GM20431 (cell line): ENCODE data around the gene CCDC107.

Source experiments
- in situ Hi-C: fragments of 300-500 bp; cut with MseI, MboI; formaldehyde crosslinking; loops from one replicate; pipeline ENCODE4 v1.15.0; 2020; ENCODE audit warnings: low sequenced_read_pairs; ENCODE audit not compliant: unreplicated experiment

The CCDC107 gene

DNA sequence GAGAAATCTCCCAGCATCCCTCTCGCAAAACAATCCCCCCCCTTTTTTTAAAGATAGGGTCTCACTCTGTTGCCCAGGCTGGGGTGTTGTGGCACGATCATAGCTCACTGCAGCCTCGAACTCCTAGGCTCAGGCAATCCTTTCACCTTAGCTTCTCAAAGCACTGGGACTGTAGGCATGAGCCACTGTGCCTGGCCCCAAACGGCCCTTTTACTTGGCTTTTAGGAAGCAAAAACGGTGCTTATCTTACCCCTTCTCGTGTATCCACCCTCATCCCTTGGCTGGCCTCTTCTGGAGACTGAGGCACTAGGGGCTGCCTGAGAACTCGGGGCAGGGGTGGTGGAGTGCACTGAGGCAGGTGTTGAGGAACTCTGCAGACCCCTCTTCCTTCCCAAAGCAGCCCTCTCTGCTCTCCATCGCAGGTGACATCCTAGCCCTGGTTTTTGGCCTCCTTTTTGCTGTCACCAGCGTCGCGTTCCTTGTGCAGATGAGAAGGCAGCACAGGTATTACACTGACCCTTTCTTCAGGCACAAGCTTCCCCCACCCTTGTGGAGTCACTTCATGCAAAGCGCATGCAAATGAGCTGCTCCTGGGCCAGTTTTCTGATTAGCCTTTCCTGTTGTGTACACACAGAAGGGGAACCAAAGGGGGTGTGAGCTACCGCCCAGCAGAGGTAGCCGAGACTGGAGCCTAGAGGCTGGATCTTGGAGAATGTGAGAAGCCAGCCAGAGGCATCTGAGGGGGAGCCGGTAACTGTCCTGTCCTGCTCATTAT, 22.4 kb downstream of the CCDC107 start:
- in situ Hi-C loops: no loop called here

DNA sequence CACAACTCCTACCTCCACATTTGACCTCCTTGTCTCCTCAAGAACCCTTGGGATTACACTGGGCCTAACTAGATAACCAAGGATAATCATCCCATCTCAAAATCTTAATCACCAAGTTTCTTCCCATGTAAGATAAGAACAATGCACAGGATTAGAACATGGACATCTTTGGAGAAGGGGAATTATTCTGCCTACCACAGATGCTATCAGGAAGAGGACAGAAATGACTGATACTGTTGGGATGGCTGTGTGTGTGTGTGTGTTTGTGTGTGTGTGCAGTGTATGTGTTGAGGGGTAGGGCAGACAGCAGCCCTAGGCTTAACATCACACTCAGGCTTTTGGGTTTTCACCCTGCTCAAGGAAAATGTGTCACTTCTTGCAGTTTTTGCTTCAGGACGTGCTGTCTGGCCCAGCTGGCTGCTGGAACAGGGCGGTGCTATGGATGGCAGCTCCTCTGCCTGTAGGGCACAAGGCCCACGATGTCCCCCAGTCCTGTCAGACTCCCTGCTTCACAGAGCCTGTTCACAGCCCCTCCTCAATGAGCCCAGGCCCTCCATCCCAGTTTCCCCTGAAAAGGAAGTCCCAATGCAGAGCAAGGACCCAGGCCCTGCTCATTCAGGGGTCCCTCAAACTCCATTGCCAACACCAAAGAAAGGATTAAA, 23.4 kb downstream of the CCDC107 start:
- in situ Hi-C loops: no loop called here

DNA sequence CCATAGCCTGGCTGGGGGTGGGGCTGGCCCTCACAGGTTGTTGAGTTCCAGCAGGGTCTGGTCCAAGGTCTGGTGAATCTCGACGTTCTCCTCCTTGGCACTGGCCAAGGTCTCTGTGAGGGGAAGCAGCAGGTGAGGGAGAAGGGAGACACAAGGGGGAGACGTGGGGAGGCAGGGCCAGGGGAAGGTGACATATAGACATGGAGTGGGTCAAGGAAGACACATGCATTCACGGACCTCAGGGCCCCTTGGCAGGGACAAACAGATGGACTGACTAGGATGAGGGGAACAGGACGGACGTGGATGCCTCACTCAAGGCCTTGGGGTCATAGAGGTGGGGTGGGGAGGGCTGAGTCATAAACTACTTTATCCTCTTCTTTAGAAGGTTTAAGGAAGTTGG, 24.0 kb downstream of the CCDC107 start:
- in situ Hi-C loops: no loop called here

GRCh38 chr9:35682520-35683315, 24.6 kb downstream of the CCDC107 start:
- in situ Hi-C loops: no loop called here

DNA sequence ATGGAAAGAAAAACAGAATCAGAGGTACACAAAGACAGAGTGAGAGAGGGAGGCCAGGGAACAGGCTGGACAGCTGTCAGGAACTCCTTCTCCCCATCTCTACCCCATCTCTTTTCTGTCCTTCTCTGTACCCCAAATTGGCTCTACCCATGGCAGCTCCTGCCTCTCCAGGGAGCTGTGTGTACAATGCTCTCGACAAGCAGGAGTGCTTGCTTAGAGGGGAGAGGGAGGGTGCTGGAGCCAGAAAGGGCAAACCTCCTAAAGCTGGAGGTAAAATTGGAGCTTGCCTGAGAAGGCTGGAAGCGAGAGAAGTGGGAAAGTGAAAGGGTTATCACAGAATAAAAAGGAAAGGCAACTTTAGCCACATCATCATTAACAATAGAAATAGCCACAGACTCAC, 25.2 kb downstream of the CCDC107 start:
- in situ Hi-C loops: no loop called here

DNA sequence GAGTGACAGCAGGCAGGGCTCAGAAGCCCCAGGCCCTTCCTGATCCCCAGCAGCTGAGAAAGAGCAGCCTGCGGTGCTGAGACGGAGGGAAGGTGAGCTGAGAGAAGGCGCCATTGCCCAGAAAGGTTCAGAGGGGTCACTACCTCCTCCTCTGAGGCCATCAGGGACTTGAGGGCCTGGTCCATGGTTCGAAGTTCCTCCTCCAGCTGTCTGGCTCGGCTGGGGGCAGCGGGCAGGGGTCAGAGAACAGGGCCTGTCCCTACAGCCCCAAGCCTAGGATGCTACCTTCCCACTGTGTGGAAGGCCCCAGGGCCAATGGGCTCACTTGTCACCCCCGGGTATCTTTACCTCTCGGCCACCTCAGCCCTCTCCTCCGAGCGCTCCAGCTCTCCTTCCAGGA, 26.8 kb downstream of the CCDC107 start:
- in situ Hi-C loops: no loop called here

DNA sequence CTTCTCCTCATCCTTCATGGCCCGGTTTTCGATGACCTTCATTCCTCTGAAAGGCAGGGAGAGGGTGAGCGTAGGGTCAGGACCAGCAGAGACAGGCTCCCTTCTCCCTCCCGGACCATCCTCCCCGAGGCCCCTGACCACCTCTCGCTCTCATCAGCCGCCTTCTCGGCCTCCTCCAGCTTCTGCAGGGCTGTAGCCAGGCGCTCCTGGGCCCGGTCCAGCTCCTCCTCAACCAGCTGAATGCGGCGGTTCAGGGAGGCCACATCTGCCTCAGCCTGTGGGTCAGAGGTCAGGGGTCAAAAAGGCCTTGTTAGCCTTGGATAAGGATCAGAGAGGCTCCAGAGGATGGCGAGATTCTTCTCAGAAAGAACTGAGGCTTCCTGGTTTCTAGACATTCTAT, 27.4 kb downstream of the CCDC107 start:
- in situ Hi-C loops: no loop called here

DNA sequence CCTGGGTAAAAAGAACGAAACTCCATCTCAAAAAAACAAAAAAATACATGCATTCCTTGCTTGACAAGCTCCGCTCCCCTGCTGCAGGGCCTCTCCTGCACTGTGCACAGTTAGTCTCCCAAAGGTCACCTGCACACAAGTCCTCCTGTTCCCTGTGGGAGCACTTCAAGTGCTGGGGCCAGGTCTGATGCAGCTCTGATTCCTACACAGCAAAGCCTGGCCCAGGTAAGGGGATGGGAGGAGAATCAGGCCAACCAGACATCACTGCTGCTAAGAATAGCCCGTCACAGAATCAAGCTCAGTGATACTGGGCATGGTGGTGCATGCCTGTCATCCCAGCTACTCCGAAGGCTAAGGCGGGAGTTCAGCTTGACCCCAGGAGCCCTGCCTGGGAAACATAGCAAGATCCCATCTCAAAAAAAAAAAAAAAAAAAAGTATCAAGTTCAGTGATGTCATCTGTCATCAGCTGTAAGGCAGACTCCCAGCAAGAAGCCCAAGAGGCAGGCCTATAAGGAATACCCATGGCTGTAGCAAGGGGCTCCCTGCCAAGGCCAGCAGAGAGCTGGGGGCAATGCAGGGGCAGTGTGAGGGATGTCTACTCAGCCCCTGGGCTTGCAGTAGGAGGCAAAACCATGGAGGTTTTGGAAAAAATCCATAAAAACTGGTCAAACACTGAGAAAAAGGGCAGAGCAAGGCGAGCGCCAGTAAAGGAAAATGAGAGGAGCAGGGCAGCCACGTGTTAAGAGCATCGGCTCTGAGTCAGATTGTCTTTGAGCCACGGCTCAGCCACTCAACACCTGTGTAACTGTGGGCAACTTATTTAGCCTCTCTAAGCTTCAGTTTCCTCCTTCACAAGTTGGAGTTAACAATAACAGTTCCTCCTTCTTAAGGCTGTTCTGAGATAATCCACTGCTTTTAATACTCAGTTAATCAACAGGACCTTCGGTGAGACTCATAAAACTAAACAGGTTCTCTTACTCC, 28.4 kb downstream of the CCDC107 start:
- in situ Hi-C loops: no loop called here

- in situ Hi-C loops: no loop called here
Measured at GRCh38 chr9:35687306-35687705, 29.2 kb downstream of the CCDC107 start.

DNA sequence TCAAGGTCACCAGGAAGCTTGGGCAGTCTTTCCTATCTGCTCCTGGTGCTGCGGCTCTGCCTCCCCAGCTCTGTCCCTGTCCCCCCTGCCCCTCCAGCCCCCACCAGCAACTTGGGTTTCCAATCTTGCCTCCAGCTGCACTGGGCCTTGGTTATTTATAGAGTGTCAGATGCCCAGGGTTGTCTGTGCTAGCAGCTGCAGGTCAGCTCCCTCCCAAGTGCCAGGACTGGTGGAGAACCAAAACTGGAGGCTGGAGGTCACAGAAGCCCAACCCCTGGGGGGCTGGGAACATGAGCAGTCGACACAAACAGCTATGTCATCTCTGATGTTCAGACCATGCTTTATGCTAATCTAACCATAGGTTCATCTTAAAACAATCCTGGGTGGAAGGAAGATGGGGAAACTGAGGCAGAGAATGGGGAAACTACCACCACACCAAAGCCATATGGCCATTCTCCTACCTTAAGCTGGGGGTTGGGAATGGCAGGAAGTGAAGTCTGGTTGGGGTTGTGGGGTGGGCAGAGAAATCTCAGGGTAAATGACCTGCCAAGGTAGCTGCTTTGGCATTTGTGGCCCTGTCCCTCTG, 30.0 kb downstream of the CCDC107 start:
- in situ Hi-C loops: no loop called here

DNA sequence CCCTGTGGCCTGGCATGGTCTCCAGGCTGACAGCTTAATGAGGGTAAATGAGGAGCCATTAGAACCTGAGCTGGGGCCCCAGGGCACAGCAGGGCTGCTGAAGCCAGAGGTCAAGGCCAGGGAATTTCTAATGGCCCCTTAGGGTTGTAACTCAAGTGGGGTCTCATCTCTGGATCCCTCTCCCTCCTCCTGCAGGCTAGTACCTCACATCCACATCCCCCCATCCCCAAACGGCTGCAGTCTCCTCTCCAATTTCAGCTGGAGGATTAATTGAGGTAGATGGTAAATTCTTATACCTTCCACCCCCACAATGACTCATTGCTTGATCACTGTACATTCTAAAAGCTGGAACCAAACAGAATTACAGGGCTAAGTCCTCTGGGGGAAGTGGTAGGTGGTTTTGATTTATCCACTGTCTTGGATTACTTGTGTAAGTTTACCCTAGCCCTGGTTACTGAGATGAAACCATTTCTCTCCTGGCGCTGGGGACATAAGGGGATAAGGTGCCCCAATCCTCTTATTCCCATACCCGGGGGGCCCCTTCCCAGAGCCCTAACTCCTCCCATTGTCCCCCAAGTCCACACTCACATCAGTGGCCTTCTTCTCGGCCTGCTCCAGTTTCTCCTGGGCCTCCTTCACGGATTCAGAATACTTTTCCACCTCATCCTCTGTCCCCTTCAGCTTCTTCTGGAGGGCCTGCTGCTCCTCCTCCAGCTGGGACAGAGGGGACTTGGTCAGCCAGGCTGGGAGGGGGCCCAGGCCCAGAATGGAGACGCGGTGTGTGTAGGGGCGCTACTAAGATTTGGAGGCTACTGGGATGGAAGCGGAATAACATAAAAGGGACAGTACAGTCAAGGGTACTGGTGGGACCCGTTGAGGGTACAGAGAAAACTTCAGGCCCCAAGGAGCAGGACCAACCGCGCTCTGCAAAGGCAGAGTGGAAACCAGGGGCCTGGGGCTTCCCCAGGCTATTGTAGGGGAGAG, 30.8 kb downstream of the CCDC107 start:
- in situ Hi-C loops: no loop called here

DNA sequence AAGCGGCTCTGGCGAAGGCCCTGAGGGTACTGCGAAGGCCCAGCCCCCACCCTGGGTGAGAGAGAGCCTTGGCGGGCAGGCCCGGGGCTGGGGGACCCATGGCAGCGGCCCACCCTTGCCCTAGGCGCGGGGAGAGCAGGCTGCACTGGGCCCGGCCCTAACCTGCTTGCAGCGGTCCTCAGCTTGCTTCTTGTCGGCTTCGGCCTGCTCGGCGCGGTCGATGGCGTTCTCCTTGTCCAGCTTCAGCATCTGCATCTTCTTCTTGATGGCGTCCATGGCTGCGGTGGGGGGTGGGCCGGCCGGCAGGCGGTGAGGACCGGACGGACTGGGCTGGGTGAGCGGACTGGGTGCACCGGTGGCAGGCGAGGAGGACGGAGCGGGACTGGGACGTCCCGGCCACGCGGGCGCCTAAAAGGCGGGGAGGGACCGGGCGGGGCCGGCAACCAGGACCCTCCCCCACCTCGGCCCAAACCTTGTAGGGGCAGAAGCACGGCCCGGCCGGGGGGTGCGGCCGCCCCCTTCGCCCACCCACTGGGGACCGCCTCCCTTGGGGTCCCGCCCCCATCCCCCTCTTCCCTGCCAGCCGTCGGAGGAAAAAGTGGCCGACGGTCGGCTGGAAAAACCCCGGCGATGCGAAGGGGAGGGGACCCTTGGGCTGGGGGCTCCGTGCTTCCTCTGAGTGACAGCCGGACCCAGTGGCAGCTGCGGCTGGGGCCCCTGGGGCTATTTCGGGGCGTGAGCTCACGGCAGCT, 31.6 kb downstream of the CCDC107 start, which contains the start of gene TPM2:
TPM2 (minus strand) TSS at position 384 of the 752 bp plus-strand sequence; CDS start at position 276, 108 bp downstream.
- in situ Hi-C loops: no loop called here

- in situ Hi-C loops: no loop called here
Measured at GRCh38 chr9:35690294-35690613, 32.2 kb downstream of the CCDC107 start.

DNA sequence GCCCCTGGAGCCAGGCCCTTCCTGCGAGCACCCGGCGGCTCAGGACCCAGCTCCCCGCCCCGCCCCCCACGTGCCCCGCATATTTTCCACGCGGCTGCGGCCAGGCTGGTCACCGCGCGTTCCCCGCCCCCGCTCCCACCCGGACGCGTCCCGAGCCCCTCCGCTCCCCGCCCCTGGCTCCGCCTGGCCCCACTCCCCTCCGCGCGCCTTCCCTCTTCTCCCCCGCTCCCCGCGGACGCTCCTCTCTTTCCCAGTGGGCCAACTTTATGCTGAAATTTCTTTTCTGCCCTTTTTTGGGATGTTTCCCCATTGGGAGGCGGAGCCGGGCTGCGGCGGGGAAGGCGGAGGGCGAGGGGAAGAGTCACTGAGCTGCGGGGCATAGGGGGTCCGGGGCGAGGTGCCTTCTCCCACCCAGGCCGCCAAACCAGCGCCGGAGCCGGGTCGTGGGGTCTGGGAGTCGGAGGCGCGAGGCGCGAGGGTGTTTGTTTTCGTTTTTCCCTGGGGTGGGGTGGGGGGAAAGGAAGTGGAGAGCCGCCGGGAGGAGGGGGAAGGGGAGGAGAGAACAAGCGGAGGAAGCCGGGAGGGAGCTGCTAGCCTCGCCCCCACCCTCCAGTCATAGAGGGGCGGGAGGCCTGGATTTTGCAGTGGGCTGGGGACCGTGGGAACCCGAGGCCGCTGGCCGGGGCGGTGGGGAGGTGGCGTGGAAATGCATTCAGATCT, 32.7 kb downstream of the CCDC107 start:
- in situ Hi-C loops: no loop called here

- in situ Hi-C loops: no loop called here
Measured at GRCh38 chr9:35691334-35691650, 33.2 kb downstream of the CCDC107 start.

- in situ Hi-C loops: no loop called here
Measured at GRCh38 chr9:35691757-35692301, 33.7 kb downstream of the CCDC107 start.

DNA sequence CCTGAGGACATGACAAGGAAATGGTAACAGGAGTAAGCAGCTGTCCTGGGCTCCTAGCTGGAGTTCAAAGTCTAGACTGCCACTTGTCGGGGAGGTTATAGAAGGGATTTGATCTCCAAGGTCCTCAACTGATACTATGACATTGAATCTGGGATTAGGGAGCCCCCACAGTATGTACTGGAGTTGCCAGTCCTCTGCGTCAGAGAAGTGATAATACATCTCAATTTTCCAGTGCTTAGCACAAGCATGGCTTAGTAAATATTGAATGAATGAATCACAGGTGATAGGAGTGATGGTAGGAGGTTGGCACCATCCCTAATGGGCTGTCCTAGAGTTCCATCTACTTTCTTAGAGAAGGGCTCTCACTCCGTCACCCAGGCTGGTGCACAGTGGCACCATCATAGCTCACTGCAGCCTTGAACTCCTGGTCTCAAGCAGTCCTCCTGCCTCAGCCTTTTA, 37.9 kb downstream of the CCDC107 start:
- in situ Hi-C loops: no loop called here
